ENCODE data around the gene SGIP1.

The SGIP1 gene, protein sequence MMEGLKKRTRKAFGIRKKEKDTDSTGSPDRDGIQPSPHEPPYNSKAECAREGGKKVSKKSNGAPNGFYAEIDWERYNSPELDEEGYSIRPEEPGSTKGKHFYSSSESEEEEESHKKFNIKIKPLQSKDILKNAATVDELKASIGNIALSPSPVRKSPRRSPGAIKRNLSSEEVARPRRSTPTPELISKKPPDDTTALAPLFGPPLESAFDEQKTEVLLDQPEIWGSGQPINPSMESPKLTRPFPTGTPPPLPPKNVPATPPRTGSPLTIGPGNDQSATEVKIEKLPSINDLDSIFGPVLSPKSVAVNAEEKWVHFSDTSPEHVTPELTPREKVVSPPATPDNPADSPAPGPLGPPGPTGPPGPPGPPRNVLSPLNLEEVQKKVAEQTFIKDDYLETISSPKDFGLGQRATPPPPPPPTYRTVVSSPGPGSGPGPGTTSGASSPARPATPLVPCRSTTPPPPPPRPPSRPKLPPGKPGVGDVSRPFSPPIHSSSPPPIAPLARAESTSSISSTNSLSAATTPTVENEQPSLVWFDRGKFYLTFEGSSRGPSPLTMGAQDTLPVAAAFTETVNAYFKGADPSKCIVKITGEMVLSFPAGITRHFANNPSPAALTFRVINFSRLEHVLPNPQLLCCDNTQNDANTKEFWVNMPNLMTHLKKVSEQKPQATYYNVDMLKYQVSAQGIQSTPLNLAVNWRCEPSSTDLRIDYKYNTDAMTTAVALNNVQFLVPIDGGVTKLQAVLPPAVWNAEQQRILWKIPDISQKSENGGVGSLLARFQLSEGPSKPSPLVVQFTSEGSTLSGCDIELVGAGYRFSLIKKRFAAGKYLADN

DNA sequence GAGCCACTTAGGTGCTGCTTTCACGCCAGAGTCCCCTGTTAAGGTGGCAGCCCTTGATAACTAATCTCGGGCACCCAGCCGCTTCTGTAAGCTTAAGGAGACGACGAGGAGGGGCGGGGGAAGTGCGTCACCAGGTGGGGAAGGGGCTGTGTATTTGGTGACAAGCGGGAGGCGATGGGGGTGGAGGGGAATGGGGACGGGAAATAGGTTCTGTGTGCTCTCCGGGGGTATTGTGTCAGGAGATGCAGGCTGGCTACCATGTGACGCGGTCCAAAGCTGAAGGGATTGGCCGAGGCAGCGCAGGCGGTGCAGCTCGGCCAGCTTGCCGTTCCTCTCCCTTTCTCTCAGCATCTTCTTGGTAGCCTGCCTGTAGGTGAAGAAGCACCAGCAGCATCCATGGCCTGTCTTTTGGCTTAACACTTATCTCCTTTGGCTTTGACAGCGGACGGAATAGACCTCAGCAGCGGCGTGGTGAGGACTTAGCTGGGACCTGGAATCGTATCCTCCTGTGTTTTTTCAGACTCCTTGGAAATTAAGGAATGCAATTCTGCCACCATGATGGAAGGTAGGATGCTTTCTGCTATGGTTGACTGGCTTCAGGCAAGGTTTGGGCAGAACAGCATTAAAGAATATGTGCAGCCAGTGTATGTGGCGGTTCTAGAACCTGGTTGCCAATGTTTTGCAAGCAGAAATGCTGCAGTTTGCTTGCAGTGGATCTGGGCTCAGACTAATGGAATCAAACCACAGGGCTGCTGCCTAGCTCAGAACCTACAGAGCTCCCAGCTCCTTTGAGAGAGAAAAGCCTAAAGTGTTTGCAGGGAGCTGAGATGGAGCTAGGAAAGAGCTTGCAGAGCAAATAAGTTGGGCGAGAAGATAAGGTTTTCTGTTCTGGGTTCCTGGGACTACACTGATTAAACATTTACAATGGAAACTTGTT, at the start of gene SGIP1:
SGIP1 (plus strand) TSS at position 350 of the 937 bp plus-strand sequence; CDS start at position 556, 206 bp downstream.
- peak; percentile 45 for DNase-seq (ENCODE audit: low read depth)
- H3K4me3 ChIP-seq (ENCODE audit: low read depth, low read length) = peak within 1 kb of the TSS; percentile 54

DNA sequence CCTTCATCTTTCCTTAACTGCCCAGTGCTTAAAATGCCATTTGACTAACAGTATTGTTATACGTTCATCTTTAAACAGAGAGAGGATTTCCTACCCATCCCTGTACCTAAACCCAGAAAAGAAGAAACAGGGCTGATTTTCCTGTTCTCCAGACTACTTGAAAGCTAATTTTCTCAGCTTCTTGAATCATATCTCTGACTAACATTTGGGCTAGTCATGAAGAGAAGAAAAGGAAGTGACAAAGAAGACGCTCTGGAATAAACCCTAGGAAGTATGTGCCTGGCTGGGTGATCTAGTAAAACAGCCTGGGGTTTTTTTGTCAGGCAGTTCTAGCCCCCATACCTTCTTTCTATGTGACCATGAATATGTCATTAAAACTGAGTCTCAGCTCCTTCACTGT, 44.8 kb upstream of the SGIP1 start:
- DNase-seq (ENCODE audit: low read depth) = no peak
- no peak overlapping the region for H3K4me3 ChIP-seq (ENCODE audit: low read depth, low read length)

DNA sequence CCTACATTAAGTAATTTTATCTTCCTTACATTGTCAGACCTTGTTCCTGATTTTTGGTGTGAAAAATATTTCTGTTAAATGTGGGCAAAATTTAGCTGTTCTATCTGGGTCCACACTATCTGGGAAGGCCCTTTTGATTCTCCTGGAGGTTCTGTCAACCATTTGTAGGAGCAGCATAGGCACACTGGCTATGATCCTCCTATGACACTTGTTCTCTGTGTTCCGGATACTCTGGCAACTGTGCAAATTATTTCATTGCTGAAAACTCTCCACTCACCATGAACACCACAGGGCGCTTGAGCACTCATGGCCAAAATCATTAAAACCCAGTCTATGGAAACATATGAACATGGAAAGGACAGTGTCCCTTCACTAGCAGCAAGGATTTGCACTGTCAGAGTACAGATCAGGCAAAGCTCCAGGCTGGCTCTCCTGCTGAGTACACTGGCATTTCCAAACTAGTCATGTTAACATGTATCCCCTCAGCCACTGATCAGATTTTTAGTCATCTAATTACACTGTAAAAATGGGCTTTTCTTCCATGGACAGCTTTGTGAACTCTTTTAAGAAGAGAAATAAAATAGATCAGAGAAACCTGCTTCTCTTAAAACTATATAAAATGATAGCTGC, 43.9 kb upstream of the SGIP1 start:
- H3K4me3 ChIP-seq (ENCODE audit: low read depth, low read length) = no peak overlapping the region
- no peak for DNase-seq (ENCODE audit: low read depth)

DNA sequence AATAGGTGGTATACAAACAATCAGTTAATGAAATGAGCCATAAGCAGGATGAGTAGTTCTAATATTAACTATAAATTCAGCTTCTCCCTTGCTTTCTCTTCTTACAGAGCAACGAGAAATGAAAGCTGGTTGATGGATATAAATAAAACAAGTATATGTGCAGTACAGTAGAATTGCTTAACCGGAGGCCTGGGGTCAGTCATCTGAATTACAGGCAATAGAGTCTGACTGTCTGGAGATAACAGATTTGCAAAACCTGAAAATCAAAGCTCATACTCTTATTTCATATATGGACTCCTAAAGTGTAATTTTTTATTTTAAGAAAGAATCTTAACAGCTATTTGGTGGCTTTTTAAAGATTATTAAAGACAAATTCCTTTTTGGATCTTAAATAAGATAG, 43.1 kb upstream of the SGIP1 start:
- no peak overlapping the region for H3K4me3 ChIP-seq (ENCODE audit: low read depth, low read length)
- DNase-seq (ENCODE audit: low read depth) = no peak

DNA sequence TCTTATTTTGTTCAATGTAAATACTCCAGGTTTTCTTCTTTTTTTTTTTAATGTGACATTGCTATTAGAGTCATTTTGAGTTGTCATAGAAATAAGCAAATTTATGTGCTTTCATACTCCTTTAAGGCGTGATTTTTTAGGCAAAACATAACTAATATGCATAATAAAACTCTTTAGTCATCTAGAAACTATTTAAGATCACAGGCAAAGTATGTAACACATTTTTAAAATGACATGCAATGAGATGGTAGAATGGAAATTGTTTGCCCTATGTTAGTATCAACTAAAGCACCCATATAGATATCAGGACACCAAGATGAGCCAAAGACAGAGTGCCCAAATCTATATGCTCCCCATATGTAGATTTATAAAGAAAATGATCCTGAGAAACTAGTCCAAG, 41.5 kb upstream of the SGIP1 start:
- DNase-seq (ENCODE audit: low read depth) = no peak
- H3K4me3 ChIP-seq (ENCODE audit: low read depth, low read length) = no peak overlapping the region

DNA sequence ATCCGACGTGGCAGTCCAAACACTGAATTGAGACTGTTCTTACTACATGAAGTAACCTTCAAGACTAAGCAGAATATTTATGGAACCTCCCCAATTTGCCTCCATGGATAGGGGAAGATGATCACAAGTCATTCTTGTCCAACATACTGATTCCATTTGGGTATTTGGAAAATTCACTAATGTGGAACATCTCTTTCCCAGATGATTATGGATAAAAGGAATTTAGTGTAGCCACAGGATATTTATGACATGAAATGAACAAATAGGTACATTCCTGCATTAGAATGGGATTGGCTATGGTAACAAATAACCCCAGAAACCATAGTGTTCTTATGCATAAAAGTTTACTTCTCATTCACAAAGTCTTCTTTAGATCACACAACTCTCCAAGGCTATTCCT, 40.2 kb upstream of the SGIP1 start:
- no peak for DNase-seq (ENCODE audit: low read depth)
- H3K4me3 ChIP-seq (ENCODE audit: low read depth, low read length) = no peak overlapping the region

DNA sequence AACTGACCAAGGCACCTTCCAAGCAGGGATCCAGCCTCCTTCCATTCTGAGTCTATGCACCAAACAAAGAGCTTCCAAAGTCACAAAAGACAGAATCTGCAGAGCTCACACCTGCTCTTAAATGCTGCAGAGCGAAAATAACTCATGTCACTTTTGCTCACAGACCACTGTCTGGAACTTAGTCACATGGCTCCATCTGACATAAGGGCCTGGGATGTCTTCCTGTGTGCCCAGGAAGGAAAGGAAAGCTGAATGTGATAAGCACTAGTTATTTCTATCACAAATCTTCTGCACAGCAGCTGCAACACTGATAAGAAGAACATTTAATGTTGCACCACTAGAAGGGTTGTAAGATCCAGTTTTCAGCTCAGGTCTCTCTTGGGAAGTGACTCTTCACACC, 39.5 kb upstream of the SGIP1 start:
- H3K4me3 ChIP-seq (ENCODE audit: low read depth, low read length) = no peak overlapping the region
- no peak for DNase-seq (ENCODE audit: low read depth)

DNA sequence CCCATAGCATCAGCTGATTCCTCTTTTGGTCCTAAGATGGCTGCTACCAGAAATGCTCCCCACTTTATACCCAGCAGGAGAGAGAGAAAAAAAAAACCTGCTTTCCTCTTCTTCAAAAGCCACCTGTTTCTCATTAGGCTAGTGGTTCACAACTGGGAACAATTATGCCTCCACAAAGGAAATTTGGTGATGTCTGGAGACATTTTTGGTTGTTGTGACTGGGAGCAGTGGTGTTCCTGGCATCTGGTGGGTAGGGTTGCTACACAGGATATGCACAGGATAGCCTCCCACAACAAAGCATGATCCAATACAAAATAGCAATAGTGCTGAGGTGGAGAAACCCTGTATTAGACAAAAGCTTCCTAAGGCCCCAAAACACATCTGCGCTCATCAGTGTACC, 38.5 kb upstream of the SGIP1 start:
- DNase-seq (ENCODE audit: low read depth) = no peak
- H3K4me3 ChIP-seq (ENCODE audit: low read depth, low read length) = no peak overlapping the region

DNA sequence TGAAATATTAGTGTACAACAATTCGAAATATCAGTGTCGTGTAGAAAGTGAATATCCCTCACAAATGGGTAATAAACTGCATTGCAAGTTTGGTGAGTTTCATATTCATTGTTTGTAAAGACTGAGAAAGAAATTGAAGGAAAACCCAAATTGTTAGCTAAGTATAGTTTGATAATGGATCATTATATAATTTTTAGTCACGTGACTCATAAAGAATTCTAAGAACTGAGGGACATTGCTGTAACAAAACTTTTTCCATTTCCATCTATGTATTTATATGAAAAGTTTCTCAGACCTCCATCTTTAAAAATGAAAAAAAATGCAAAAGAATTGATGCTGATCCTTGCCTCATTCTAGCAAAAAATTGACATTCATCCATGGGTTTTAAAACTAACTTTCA, 36.0 kb upstream of the SGIP1 start:
- DNase-seq (ENCODE audit: low read depth) = no peak
- H3K4me3 ChIP-seq (ENCODE audit: low read depth, low read length) = no peak overlapping the region

DNA sequence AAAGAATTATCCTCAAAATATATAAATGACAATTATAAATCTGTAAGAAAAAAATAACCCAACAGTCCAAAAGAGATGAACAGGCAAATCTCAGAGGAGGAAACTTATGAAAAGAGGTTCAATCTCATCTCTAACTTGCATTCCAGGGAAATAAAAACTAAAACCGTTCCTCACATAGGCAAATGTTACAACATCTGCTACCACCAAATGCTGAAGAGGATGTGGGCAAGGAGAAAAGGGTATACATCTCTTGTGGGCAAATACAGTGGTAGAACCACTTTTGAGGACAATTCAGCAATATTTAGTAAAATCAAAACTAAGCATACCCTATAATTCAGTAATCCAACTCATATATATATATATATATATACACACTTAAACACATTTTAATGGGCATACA, 33.7 kb upstream of the SGIP1 start:
- no peak for DNase-seq (ENCODE audit: low read depth)
- H3K4me3 ChIP-seq (ENCODE audit: low read depth, low read length) = no peak overlapping the region

DNA sequence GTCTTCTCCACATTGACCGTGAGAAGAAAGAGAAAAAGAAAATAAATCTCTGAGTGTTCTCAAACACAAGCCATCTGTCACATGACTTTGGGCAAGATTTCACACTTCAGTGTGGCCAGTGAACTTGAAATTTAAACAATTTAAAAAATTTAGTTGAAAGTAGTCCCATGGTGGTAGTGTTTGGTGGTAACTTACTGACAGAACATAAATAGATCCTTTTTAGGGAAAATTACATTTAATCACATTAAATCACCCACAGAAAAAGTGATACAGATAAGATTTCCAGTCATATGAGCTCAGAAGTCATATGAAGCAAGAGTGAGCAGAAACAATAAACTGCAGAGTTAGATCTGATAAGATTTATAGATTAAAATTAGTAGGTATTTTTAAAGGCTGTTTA, 31.9 kb upstream of the SGIP1 start:
- no peak for DNase-seq (ENCODE audit: low read depth)
- H3K4me3 ChIP-seq (ENCODE audit: low read depth, low read length) = no peak overlapping the region

DNA sequence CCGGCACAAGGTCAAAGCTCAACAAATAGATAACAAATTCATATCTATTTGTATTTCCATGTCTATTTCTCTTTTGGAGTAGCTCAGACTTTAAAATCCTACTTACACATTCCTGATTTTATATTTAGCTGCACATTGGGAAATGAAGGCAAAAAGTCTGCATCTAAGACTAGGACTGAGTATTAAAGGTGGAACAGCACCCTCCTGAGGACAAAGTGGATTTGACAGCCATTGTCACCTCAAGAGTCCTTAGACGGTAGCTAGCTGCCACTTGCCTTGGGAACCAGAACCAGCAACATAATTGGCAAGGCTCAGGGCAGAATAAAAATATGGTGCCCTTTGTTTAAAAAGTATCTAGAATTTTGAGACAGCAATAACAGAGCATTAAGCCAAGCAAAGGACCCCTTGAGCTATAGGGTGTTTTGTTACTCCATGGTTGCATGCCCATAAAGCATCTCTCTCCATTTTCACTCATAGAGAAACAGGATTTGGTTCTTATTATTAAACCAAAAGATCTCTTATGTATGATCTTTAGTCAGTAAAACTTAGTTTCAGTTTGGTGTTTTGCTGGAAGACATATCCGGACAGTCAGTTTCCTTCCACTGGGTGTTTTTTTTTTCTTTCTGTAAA, 30.0 kb upstream of the SGIP1 start:
- no peak overlapping the region for H3K4me3 ChIP-seq (ENCODE audit: low read depth, low read length)
- DNase-seq (ENCODE audit: low read depth) = no peak

DNA sequence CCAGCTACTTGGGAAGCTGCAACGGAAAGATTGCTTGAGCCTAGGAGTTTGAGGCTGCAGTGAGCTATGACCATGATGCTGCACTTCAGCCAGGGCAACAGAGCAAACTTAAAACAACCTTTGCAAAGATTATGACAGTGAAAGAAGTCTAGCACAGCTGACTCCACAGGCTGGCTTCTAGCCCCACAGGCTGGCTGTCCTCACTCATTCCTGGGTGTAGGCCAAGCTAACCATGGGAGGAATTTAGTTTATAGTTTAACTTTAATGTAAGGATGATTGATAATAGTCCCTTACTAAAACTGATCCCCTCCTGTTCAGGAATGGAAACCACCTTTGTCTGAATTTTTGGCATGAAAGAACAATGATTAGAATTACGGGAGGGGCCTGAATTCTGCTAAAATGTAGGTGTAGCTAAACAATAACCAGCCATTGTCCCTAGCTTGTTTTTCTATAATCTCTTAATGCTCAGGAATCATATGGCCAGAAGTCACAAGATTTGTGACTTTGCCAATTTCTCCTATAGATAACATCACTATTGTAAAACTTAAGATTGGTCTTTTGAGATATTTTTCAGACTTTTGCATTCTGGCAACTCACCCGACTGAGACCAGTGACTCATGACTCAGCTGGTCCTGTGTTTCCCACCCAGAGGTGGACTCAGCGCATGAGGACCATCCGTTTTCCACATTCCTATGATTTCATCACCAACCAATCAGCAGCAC, 28.1 kb upstream of the SGIP1 start:
- no peak overlapping the region for H3K4me3 ChIP-seq (ENCODE audit: low read depth, low read length)
- peak; percentile 72 for DNase-seq (ENCODE audit: low read depth)

DNA sequence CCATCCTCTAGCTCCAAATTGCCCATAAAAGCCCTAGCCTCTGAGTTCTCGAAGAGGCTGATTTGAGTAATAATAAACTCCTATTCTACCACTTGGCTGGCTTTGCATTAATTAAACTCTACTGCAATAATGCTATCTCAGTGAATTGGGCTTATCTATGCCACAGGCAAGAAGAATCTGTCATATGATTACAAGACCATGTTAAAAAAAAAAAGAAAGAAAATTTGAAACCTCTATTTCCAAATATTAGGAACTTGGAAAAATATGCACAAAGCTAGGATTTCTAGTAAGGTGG, 27.6 kb upstream of the SGIP1 start:
- DNase-seq (ENCODE audit: low read depth) = no peak
- H3K4me3 ChIP-seq (ENCODE audit: low read depth, low read length) = no peak overlapping the region

DNA sequence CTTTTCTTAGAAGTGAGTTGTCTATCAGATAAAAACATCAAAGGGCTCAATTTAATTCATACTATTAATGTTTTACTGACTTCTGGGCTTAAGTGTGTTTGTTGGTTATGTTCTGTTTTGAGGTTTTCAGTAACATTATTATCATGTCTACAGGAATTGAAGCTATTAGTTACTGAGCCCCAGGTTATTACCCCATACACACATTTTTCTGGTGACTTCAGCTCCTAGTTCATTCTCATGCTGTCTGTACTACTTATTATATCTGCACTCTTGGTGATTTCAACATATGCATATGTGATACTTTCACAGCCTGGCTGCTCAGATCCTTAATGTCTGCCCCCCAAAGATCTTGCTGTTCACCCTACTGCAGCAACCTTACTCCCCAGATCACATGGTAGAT, 27.0 kb upstream of the SGIP1 start:
- no peak for DNase-seq (ENCODE audit: low read depth)
- H3K4me3 ChIP-seq (ENCODE audit: low read depth, low read length) = no peak overlapping the region

DNA sequence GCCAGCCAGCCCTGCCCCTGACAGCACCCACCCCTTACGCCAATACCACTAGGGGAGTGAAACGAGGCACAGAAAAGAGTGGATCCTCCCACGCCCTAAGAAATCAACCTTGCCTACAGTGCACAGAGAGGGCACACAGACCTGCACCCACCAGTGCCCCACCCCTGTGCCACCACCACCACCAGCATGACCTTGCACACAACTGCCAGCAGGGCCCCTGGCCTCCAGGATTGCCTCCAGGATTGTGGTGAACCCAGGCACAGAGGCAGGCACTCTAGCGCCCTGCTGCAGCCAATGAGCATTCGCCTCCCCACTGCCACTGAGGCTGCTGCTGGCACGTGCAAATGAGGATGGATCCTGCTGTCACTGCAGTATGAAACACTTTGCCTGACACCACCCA, 23.5 kb upstream of the SGIP1 start:
- no peak for DNase-seq (ENCODE audit: low read depth)
- no peak overlapping the region for H3K4me3 ChIP-seq (ENCODE audit: low read depth, low read length)

DNA sequence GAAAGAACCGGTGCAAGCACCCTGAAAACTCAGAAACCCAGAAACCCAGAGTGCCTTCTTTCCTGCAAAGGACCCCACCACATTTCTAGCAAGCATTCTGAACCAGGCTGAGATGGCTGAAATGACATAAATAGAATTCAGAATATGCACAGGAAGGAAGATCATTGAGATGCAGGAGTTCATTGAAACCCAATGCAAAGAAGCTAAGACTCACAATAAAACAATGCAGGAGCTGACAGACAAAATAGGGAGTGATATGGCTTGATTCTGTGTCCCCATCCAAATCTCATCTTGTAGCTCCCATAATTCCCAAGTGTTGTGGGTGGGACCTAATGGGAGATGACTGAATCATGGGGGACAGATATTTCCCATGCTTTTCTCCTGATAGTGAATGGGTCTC, 22.8 kb upstream of the SGIP1 start:
- DNase-seq (ENCODE audit: low read depth) = no peak
- H3K4me3 ChIP-seq (ENCODE audit: low read depth, low read length) = no peak overlapping the region

DNA sequence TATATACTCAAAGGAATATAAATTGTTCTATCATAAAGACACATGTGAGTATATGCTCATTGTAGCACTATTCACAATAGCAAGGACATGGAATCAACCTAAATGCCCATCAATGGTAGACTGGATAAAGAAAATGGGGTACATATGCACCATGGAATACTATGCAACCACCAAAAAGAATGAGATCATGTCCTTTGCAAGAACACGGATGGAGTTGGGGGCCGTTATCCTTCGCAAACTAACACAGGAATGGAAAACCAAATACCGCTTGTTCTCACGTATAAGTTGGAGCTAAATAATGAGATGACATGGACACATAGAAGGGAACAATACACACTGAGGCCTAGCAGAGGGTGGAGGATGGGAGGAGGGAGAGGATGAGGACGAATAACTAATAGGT, 16.0 kb upstream of the SGIP1 start:
- no peak for DNase-seq (ENCODE audit: low read depth)
- H3K4me3 ChIP-seq (ENCODE audit: low read depth, low read length) = no peak overlapping the region

DNA sequence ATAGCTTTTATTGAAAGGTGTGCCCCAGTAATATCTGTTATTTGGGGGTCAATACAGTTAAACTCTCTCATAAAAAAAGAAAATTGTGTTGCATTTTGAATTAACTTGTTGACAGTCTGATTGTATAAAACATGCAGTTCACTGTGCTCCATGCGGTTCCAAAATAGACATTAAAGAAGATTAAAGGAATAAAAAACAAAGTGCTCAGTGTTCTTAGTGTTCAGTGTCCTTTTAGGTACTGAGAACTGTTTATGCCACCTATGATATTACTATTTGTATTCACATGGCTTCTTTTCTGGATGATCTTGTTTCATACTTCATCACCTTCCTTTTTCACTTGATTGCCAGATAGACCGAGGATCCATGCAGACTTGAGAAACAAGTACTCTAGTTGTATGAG, 15.3 kb upstream of the SGIP1 start:
- DNase-seq (ENCODE audit: low read depth) = no peak
- H3K4me3 ChIP-seq (ENCODE audit: low read depth, low read length) = no peak overlapping the region
